Activated naive CD4-positive, alpha-beta T cell (primary cell): ENCODE data around the gene FBN1.

Experiments used
- DNase-seq, 4 experiments: peaks; one replicate each; lab custom pipeline; 2025; lab: John Stamatoyannopoulos, UW

FBN1 gene

GRCh38 chr15:48581219-48581618 is 64.3 kb downstream of the FBN1 start:
- DNase-seq = no peak

GRCh38 chr15:48580736-48581135 is 64.8 kb downstream of the FBN1 start:
- no peak for DNase-seq

DNA sequence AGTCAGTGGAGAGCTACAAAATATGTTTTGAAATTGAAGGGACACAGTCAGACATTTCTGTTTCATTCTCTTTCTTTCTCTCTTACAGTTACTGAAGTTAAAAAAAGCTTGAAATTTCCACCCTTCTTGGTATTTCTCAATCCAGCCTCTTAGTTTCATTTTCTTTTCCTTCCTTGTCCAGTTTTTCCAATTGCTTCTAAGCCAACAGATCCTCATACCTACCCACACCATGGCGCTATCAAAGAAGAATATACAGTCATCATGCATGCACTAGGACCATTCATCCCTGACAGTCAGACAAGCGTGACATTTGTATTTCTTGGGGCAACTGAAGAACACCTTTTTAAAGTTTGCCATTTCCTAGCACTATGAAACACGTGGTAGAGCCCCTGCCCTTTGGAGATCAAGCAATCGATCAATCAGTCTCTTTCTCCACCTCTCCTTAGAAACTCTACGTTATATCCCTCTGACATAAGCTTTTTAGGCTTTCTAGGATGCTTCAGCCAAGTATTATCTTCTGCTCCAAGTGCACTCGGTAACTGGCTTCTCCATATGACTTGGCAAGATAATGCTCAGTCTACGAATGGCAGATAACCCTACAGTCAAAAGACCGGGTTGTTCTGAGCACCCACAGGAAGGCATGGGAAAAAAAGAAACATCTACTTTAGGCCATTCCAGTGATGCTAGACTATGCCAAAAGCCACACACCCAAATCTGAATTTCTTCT is 65.4 kb downstream of the FBN1 start:
- DNase-seq = no peak

GRCh38 chr15:48578965-48579364 is 66.5 kb downstream of the FBN1 start:
- DNase-seq = no peak

DNA sequence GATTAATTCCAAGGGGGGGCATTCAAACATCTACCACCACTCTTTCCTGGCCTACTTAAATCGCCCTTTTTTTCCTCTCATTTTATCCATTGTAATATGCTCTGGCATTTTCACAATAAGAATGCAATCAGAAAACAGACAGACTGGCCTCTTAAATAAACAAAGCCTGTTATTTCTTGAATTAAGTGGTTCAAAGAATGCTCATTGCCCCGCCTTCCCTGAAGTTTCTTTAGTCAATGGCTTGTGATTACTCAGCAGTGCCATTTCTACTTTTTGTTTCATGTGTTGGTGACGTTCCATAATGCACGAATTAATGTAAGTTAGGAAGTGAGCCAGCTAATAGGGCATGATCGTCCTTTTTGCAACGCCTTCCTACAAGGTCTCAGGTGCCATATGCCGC is 68.0 kb downstream of the FBN1 start:
- DNase-seq = no peak

DNA sequence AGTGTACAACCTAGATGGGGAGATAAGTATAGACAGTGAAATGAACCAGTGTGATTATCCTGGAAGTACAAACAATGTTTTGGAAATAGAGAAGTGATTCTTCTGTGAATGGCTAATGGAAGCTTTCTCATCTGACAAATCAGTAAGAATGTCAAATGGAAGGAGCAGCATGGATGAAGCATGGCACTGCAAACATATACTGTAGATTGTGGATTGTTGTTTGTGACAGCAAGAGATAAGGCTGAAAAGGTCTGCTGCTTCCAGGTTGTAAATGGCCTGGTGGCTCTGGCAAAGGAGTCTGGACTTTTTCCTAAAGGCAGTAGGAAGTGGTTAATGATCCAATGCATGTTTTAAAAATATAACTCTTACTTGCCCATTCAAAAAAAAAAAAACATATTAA is 71.3 kb downstream of the FBN1 start:
- no peak for DNase-seq

DNA sequence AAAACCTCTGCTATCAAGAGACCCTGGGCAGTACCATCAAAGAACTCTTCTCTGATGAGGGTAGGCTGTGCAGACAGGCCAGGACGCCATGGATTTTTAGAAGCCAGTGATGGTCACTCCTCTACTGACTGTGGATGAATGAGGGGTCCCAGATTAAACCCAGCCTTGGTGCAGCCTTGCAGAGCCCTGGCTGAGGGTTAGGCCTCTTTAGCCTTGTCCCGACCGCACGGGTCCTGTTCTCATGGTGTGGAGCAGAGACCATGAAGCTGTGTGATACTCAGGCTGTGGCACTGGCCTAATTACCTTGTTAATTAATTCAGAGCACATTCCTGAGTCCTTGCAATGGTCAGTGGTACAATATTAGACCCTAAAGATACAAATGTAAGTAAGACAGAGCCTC is 71.7 kb downstream of the FBN1 start:
- DNase-seq = no peak

DNA sequence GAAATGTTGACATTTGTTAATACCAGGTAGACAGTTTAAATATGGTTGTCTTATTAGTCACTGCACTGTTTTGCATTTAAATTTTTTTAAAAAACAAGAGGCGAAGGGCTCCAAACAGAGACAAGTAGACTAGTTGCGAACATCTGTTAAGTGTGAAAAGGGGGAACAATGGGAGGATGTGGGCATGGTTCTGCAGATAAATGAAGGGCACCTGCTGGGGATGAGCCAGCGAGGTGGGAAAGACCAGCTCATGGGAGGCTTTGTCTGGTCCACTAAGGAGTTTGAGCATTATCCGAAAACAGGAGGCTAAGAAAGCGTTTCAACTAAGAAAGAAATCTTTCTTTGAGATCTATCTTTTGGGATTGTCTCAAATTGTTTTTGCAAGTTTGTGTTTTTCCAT is 72.7 kb downstream of the FBN1 start:
- no peak for DNase-seq

DNA sequence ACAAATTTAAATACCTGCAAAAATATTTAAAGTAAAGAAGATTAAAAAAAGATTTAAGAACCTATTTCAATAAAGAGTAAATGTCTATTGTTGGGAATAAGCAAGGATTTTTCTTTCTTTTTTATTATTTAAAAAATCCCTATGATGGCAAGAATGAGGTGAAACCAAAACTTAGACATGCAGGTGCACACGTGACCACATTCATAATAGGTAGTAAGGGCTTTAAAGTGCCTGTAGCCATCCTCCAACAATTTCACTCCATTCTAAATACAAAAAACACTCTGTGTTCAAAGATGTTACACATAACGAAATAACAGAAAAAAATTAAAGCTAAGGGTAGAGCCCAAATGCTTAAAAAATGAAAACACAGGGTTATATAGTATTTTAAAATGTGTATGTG is 74.0 kb downstream of the FBN1 start:
- no peak for DNase-seq

DNA sequence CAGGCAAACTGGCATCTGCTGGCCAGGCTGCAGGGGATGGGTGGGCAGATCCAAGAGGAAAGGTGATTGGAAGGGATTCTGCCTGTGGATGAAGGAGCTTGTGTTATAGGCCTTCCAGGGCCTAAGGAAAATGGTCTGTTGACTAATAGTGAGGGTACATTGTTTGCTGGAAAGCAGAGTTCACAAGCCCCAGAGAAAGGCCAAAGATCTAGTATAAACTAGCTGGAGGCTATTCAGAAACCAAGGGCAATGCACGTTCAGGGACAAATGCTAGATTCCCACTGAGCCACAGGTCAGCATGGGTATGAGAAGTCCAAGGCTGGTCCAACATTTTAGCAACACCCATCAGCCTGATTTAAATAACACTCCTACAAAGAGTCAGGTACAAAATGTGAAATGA is 74.7 kb downstream of the FBN1 start:
- DNase-seq = no peak

- no peak for DNase-seq
Observed at GRCh38 chr15:48569591-48570302, 75.8 kb downstream of the FBN1 start.

- DNase-seq = no peak
Observed at GRCh38 chr15:48566668-48567067, 78.8 kb downstream of the FBN1 start.

GRCh38 chr15:48565560-48566482 is 79.7 kb downstream of the FBN1 start:
- DNase-seq = no peak

DNA sequence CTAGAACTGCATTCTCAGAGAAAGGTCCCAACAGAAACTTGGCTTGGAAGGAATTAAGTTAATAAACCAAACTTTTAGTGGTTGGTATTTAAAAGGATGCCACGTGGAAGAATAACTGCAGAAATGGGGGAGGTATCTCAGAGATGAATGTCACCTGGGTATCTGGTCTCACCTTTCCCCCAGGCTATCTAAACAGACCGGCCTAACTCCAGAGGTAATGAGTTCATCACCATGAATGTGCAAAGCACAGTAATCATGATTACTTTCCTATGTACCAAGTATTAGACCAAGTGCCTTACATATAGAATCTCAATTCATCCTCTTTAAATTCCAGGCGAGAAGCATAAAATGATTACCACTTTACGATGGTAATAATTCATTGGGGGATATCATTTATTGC is 80.8 kb downstream of the FBN1 start:
- DNase-seq = no peak

- DNase-seq = no peak
Observed at GRCh38 chr15:48563934-48564333, 81.6 kb downstream of the FBN1 start.

- DNase-seq = no peak
Observed at GRCh38 chr15:48560321-48561051, 85.0 kb downstream of the FBN1 start.

- DNase-seq = no peak
Observed at GRCh38 chr15:48559285-48559684, 86.2 kb downstream of the FBN1 start.

GRCh38 chr15:48558226-48558625 is 87.3 kb downstream of the FBN1 start:
- DNase-seq = no peak

- DNase-seq = no peak
Observed at GRCh38 chr15:48557335-48557734, 88.2 kb downstream of the FBN1 start.

DNA sequence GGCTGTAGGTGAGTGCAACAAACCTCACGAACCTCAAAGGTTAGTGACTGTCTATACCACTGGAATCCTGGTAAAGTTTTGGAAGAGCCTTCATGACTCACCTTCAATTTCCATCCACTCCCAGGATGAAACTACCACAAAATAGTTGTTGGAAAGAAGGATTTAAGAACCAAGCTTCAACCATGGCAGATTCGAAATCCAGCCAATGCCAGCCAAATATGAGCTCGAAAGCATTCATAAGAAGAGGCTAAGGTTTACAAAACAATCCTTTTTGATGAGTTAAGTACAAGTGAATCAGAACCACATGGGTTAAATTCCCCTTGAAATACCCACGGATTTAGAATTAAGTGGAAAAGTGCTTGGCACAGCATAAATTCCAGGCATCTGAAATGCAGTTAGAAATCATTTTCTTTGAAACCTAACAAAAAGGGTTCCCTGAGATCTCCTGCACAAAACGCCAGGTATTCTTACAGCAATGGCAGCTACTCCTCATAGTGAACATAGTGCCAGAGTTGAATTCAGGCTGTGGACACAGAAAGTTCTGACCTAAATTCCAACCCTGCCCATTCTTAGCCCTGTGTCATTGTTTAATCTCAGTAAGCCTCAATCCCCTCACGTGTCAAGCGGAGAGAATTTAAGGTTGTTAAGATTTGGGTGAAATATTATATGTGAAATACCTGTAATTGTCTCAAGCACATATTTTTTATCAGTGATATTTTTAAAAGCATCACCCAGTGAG is 89.2 kb downstream of the FBN1 start:
- DNase-seq = no peak

DNA sequence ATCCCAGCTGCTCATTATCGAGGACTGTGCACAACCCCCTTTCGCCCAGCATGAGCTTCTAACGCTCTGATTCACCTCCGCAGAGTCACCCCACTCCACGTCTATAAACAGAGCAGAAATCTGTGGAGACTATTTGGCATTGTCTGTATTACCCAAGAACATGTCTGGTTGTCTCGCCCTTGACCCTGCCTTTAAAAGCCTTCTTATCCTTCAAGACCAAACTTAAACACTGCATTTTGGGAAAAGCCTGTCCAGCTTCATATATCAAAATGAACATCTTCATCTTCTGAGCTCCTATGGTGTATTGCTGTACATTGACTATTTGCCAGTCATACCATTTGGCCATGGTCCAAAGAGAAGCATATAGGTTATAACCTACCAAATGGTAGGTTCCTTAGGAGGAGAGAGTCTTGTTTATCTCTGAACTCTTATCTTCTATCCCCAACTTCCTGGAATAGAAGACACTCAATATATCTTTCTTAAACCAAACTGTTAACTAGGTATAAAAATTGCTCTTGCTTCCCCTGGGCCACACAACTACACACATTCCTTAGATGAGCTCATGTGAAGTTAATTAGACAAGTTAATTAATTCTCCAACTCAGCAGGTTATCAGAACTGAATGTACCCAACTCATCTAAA is 90.1 kb downstream of the FBN1 start:
- no peak for DNase-seq
